HepG2 (cell line): ENCODE data around the gene PDCD10. TPM values are rescaled to one million over a fixed set of nuclear protein-coding genes. Genes with fewer than 3 reads are reported as not detected.

Experiments
- ADNP ChIP-seq: sonication (generic); formaldehyde crosslinking; IDR thresholded peaks from 2 replicates; pipeline ENCODE4 v1.4.0; 2020; ENCODE audit warnings: missing genetic modification reagents
- HOXD1 ChIP-seq: sonication (generic); formaldehyde crosslinking; IDR thresholded peaks from 2 replicates; pipeline ENCODE4 v1.5.0; 2020; ENCODE audit warnings: missing genetic modification reagents
- SALL2 ChIP-seq: sonication (generic); formaldehyde crosslinking; IDR thresholded peaks from 2 replicates; pipeline ENCODE4 v1.8.1; 2023; ENCODE audit warnings: mild to moderate bottlenecking, missing genetic modification reagents, inconsistent platforms
- SIX4 ChIP-seq: sonication (generic); formaldehyde crosslinking; IDR thresholded peaks from 2 replicates; pipeline ENCODE4 v1.4.0; 2020; ENCODE audit warnings: missing genetic modification reagents
- SRY ChIP-seq: sonication (generic); formaldehyde crosslinking; IDR thresholded peaks from 2 replicates; pipeline ENCODE4 v1.8.0; 2022; ENCODE audit warnings: mild to moderate bottlenecking, missing genetic modification reagents
- ZBTB1 ChIP-seq: sonication (generic); formaldehyde crosslinking; IDR thresholded peaks from 2 replicates; pipeline ENCODE4 v1.4.0; 2020; ENCODE audit warnings: missing genetic modification reagents, borderline replicate concordance
- ZNF678 ChIP-seq: sonication (generic); formaldehyde crosslinking; IDR thresholded peaks from 2 replicates; pipeline ENCODE4 v1.4.0; 2020; ENCODE audit warnings: mild to moderate bottlenecking, missing genetic modification reagents
- polyA plus RNA-seq, 8 experiments: library from polyadenylated mRNA; depleted of rRNA in 3 of 8; stranded (reverse) in 7 of 8; unstranded in 1 of 8; fragments of >200 nt; fragmentation: Illumina TruSeq in 4 of 8; extraction: Trizol in 4 of 8; gene quantifications; 2 replicates each; pipeline versions ENCODE4 v1.2.1 to v1.2.3, GENCODE V29; 2011 to 2016; ENCODE audit warnings: low read depth in 4 of 8, missing spikeins in 1 of 8, mixed read lengths in 1 of 8; ENCODE audit not compliant: insufficient read depth in 1 of 8
- total RNA-seq, 5 experiments: library from RNA; depleted of rRNA; stranded (reverse); fragments of >200 nt; fragmentation: Illumina TruSeq; extraction: Trizol; gene quantifications; 2 replicates each; pipeline ENCODE4 v1.2.3, GENCODE V29; 2016; ENCODE audit warnings: low read depth in 1 of 5
- TF ChIP-seq, protein P1 (sequence below): sonication (generic); formaldehyde crosslinking; IDR thresholded peaks from 2 replicates; pipeline ENCODE4 v1.5.1; 2020; ENCODE audit warnings: missing genetic modification reagents, mild to moderate bottlenecking, borderline replicate concordance
- TF ChIP-seq, protein P2 (sequence below): conservative IDR thresholded peaks from 2 replicates; pipeline ENCODE4 v1.6.1; 2018; ENCODE audit warnings: missing genetic modification reagents
- TF ChIP-seq, protein P3 (sequence below): sonication (generic); formaldehyde crosslinking; IDR thresholded peaks from 2 replicates; pipeline ENCODE4 v1.5.0; 2020; ENCODE audit warnings: mild to moderate bottlenecking, missing genetic modification reagents, borderline replicate concordance

The PDCD10 gene
- total and polyA plus RNA-seq, 2 of the 13 experiments (the other 11 are each of a cell fraction or from before 2014, with no cell fraction given): 48.5 to 53.9 TPM

DNA sequence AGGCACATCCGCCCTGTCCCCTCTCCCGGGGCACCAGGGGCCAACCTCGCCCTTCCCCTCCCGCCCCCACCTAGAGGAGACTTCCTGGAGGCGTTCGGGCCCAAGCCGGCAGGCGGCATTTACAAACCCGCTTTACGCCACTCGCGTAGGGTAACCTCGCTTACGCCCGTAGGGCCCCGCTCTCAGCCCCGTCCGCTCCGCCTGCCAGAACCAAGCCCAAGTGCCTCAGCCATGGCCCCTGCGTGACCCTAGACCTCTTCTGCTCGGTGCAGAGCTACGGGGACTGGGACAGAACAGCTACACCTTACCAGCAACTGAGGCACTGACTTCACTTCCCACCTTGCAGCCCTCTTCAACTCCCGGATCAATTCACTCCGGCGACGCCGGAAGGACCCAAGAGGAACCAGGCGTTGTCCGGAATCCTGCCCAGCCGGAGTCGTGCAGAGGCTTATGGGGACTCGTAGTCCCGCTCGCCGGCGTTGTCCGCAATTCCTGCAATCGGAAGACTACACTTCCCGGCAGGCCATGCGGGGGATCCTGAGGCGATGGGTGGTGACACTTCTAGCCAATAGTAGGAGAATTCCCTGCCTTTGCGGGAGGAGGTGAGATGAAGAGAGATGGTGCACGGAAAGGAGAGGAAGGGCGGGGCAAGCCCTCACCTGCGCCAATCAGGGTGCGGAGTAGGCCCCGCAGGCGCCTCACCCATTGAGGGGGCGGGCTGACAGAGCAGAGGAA is at the start of gene PDCD10 (continued):
- TF ChIP-seq, protein P1, sequence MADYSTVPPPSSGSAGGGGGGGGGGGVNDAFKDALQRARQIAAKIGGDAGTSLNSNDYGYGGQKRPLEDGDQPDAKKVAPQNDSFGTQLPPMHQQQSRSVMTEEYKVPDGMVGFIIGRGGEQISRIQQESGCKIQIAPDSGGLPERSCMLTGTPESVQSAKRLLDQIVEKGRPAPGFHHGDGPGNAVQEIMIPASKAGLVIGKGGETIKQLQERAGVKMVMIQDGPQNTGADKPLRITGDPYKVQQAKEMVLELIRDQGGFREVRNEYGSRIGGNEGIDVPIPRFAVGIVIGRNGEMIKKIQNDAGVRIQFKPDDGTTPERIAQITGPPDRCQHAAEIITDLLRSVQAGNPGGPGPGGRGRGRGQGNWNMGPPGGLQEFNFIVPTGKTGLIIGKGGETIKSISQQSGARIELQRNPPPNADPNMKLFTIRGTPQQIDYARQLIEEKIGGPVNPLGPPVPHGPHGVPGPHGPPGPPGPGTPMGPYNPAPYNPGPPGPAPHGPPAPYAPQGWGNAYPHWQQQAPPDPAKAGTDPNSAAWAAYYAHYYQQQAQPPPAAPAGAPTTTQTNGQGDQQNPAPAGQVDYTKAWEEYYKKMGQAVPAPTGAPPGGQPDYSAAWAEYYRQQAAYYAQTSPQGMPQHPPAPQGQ (CRISPR knock-in tag): no peak
- TF ChIP-seq HOXD1 (no peak), SALL2 (CRISPR knock-in tag) (peak; percentile 59), ZNF678 (CRISPR knock-in tag) (no peak), SRY (0 out of 2 replicates have a peak, but pooled peaks have one; percentile 62), ADNP (no peak), ZBTB1 (CRISPR knock-in tag) (no peak), SIX4 (CRISPR knock-in tag) (no peak)
- TF ChIP-seq, protein P2, sequence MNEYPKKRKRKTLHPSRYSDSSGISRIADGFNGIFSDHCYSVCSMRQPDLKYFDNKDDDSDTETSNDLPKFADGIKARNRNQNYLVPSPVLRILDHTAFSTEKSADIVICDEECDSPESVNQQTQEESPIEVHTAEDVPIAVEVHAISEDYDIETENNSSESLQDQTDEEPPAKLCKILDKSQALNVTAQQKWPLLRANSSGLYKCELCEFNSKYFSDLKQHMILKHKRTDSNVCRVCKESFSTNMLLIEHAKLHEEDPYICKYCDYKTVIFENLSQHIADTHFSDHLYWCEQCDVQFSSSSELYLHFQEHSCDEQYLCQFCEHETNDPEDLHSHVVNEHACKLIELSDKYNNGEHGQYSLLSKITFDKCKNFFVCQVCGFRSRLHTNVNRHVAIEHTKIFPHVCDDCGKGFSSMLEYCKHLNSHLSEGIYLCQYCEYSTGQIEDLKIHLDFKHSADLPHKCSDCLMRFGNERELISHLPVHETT (CRISPR knock-in tag): no peak; the same call in 1 of the 2 replicates
- TF ChIP-seq, protein P3, sequence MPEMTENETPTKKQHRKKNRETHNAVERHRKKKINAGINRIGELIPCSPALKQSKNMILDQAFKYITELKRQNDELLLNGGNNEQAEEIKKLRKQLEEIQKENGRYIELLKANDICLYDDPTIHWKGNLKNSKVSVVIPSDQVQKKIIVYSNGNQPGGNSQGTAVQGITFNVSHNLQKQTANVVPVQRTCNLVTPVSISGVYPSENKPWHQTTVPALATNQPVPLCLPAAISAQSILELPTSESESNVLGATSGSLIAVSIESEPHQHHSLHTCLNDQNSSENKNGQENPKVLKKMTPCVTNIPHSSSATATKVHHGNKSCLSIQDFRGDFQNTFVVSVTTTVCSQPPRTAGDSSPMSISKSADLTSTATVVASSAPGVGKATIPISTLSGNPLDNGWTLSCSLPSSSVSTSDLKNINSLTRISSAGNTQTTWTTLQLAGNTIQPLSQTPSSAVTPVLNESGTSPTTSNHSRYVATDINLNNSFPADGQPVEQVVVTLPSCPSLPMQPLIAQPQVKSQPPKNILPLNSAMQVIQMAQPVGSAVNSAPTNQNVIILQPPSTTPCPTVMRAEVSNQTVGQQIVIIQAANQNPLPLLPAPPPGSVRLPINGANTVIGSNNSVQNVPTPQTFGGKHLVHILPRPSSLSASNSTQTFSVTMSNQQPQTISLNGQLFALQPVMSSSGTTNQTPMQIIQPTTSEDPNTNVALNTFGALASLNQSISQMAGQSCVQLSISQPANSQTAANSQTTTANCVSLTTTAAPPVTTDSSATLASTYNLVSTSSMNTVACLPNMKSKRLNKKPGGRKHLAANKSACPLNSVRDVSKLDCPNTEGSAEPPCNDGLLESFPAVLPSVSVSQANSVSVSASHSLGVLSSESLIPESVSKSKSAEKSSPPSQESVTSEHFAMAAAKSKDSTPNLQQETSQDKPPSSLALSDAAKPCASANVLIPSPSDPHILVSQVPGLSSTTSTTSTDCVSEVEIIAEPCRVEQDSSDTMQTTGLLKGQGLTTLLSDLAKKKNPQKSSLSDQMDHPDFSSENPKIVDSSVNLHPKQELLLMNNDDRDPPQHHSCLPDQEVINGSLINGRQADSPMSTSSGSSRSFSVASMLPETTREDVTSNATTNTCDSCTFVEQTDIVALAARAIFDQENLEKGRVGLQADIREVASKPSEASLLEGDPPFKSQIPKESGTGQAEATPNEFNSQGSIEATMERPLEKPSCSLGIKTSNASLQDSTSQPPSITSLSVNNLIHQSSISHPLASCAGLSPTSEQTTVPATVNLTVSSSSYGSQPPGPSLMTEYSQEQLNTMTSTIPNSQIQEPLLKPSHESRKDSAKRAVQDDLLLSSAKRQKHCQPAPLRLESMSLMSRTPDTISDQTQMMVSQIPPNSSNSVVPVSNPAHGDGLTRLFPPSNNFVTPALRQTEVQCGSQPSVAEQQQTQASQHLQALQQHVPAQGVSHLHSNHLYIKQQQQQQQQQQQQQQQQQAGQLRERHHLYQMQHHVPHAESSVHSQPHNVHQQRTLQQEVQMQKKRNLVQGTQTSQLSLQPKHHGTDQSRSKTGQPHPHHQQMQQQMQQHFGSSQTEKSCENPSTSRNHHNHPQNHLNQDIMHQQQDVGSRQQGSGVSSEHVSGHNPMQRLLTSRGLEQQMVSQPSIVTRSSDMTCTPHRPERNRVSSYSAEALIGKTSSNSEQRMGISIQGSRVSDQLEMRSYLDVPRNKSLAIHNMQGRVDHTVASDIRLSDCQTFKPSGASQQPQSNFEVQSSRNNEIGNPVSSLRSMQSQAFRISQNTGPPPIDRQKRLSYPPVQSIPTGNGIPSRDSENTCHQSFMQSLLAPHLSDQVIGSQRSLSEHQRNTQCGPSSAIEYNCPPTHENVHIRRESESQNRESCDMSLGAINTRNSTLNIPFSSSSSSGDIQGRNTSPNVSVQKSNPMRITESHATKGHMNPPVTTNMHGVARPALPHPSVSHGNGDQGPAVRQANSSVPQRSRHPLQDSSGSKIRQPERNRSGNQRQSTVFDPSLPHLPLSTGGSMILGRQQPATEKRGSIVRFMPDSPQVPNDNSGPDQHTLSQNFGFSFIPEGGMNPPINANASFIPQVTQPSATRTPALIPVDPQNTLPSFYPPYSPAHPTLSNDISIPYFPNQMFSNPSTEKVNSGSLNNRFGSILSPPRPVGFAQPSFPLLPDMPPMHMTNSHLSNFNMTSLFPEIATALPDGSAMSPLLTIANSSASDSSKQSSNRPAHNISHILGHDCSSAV: no peak
